Measurements from ENCODE around the gene CDH4. TPM values are rescaled to one million over a fixed set of nuclear protein-coding genes. Genes with fewer than 3 reads are reported as not detected.

The CDH4 gene
- total and polyA plus RNA-seq, 2 of the 8 experiments (the other 6 are each of a cell fraction or from before 2014, with no cell fraction given): 4.3 to 7.9 TPM

- TF ChIP-seq, protein P1, sequence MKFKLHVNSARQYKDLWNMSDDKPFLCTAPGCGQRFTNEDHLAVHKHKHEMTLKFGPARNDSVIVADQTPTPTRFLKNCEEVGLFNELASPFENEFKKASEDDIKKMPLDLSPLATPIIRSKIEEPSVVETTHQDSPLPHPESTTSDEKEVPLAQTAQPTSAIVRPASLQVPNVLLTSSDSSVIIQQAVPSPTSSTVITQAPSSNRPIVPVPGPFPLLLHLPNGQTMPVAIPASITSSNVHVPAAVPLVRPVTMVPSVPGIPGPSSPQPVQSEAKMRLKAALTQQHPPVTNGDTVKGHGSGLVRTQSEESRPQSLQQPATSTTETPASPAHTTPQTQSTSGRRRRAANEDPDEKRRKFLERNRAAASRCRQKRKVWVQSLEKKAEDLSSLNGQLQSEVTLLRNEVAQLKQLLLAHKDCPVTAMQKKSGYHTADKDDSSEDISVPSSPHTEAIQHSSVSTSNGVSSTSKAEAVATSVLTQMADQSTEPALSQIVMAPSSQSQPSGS (IDR thresholded peaks at IDR 0.05; ENCODE audit: low read length): no peak
These were observed 448.6 kb downstream of the CDH4 start (continued) for GRCh38 chr20:61700595-61701140.

Data from H1 (cell line).